Thyroid gland (tissue), 4 donors: ENCODE data around the gene TAS2R38. TPM values are rescaled to one million over a fixed set of nuclear protein-coding genes. Genes with fewer than 3 reads are reported as not detected.

Experiments
- DNase-seq, 2 donors: peaks; one replicate each; pipeline ENCODE4 v3.0.0-alpha.2; 2019
- H3K27ac ChIP-seq, 3 donors: fragments of 200-600 bp; sonication (generic); 1 replicate in 2 of 3; 2 replicates in 1 of 3; pipeline ENCODE4 v1.5.1; 2016 to 2019; ENCODE audit warnings: mild to moderate bottlenecking in 1 of 3, moderate library complexity in 1 of 3
- H3K27me3 ChIP-seq: fragments of 200-600 bp; sonication (generic); one replicate; pipeline ENCODE4 v1.5.1; 2019
- H3K36me3 ChIP-seq, 2 donors: fragments of 200-600 bp; sonication (generic); one replicate each; pipeline ENCODE4 v1.5.1; 2016 to 2019
- H3K4me1 ChIP-seq, 2 donors: fragments of 200-600 bp; sonication (generic); one replicate each; pipeline ENCODE4 v1.5.1; 2017 to 2019
- H3K4me3 ChIP-seq, 3 donors: fragments of 200-600 bp; sonication (generic); replicated peaks in 1 of 3; 1 replicate in 2 of 3; 2 replicates in 1 of 3; pipeline ENCODE4 v1.5.1; 2016; ENCODE audit warnings: mild to moderate bottlenecking in 1 of 3
- H3K9me3 ChIP-seq: fragments of 200-600 bp; sonication (generic); one replicate; pipeline ENCODE4 v1.5.1; 2017
- POLR2A ChIP-seq, 2 donors: fragments of 450-650 bp; IDR thresholded peaks; one replicate each; pipeline ENCODE4 v1.6.1; 2017; ENCODE audit warnings: antibody characterized with exemption in 2 of 2, mild to moderate bottlenecking in 2 of 2, moderate library complexity in 1 of 2
- WGBS, 2 donors: methylation state at CpG; one replicate each; pipeline ENCODE4 v1.1.5; 2017; 5-methylcytosine and 5-hydroxymethylcytosine counted together
- intact Hi-C: fragments of 100-400 bp; cut with DNase I; formaldehyde crosslinking; loops from one replicate; pipeline ENCODE4 v1.15.1; 2023
- total RNA-seq, 4 donors: library from RNA; depleted of rRNA; stranded (reverse); fragments of >200 nt; gene quantifications; one replicate each; pipeline ENCODE4 v1.2.3, GENCODE V29; 2016
- TF ChIP-seq, protein P1 (sequence below), 6 experiments: fragments of 200-600 bp in 3 of 6; fragments of 450-650 bp in 3 of 6; sonication (generic) in 3 of 6; IDR thresholded peaks; one replicate each; pipeline ENCODE4 v1.5.1; 2016 to 2019; ENCODE audit warnings: antibody characterized with exemption in 6 of 6, mild to moderate bottlenecking in 2 of 6, inconsistent platforms in 1 of 6, moderate library complexity in 1 of 6

TAS2R38 gene
- total RNA-seq, 4 donors from 2014 or later: not detected

GRCh38 chr7:142009187-142009586, 35.6 kb upstream of the TAS2R38 start:
- H3K4me1 ChIP-seq: no peaks in the 10 kb centered on the region
- no peaks in the 10 kb centered on the region for H3K9me3 ChIP-seq
- 96 to 100% methylated on average over 1 of the region's 1 CpG for WGBS, 2 donors
- intact Hi-C loops: no loop called here
- H3K27ac ChIP-seq: no peak overlapping the region
- no peak overlapping the region for H3K4me3 ChIP-seq
- no peaks in the 10 kb centered on the region for H3K36me3 ChIP-seq
- TF ChIP-seq, protein P1, sequence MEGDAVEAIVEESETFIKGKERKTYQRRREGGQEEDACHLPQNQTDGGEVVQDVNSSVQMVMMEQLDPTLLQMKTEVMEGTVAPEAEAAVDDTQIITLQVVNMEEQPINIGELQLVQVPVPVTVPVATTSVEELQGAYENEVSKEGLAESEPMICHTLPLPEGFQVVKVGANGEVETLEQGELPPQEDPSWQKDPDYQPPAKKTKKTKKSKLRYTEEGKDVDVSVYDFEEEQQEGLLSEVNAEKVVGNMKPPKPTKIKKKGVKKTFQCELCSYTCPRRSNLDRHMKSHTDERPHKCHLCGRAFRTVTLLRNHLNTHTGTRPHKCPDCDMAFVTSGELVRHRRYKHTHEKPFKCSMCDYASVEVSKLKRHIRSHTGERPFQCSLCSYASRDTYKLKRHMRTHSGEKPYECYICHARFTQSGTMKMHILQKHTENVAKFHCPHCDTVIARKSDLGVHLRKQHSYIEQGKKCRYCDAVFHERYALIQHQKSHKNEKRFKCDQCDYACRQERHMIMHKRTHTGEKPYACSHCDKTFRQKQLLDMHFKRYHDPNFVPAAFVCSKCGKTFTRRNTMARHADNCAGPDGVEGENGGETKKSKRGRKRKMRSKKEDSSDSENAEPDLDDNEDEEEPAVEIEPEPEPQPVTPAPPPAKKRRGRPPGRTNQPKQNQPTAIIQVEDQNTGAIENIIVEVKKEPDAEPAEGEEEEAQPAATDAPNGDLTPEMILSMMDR (IDR thresholded peaks at IDR 0.05): no peak
- TF ChIP-seq POLR2A (IDR thresholded peaks at IDR 0.05): no peak
- H3K27me3 ChIP-seq: no peaks in the 10 kb centered on the region
- no peak for DNase-seq

GRCh38 chr7:142006577-142006976, 33.0 kb upstream of the TAS2R38 start:
- Histone ChIP-seq H3K9me3 (no peaks in the 10 kb centered on the region), H3K27me3 (no peaks in the 10 kb centered on the region), H3K27ac (no peak overlapping the region), H3K4me3 (no peak overlapping the region), H3K4me1 (no peaks in the 10 kb centered on the region), H3K36me3 (no peaks in the 10 kb centered on the region)
- no peak for DNase-seq
- TF ChIP-seq POLR2A (IDR thresholded peaks at IDR 0.05): no peak
- TF ChIP-seq, protein P1 (IDR thresholded peaks at IDR 0.05): no peak
- intact Hi-C loops: no loop called here
- WGBS, 2 donors: 97 to 99% methylated on average over 2 of the region's 2 CpGs

GRCh38 chr7:142002179-142002578, 28.6 kb upstream of the TAS2R38 start:
- Histone ChIP-seq H3K36me3 (no peaks in the 10 kb centered on the region), H3K4me1 (no peaks in the 10 kb centered on the region), H3K9me3 (no peaks in the 10 kb centered on the region), H3K27ac (no peak overlapping the region), H3K27me3 (no peaks in the 10 kb centered on the region), H3K4me3 (no peak overlapping the region)
- TF ChIP-seq POLR2A (IDR thresholded peaks at IDR 0.05): no peak
- TF ChIP-seq, protein P1 (IDR thresholded peaks at IDR 0.05): no peak
- intact Hi-C loops: no loop called here
- 91 to 92% methylated on average over 1 of the region's 1 CpG for WGBS, 2 donors
- no peak for DNase-seq

GRCh38 chr7:142001163-142001874, 27.7 kb upstream of the TAS2R38 start:
- TF ChIP-seq, protein P1 (IDR thresholded peaks at IDR 0.05): no peak
- TF ChIP-seq POLR2A (IDR thresholded peaks at IDR 0.05): no peak
- Histone ChIP-seq H3K36me3 (no peaks in the 10 kb centered on the region), H3K27ac (no peak overlapping the region), H3K4me3 (no peak overlapping the region), H3K4me1 (no peaks in the 10 kb centered on the region), H3K9me3 (no peaks in the 10 kb centered on the region), H3K27me3 (no peaks in the 10 kb centered on the region)
- intact Hi-C loops: no loop called here
- no peak for DNase-seq
- WGBS, 2 donors: 76 to 84% methylated on average over 4 of the region's 4 CpGs

- no peaks in the 10 kb centered on the region for H3K27me3 ChIP-seq
- no peak overlapping the region for H3K4me3 ChIP-seq
- no peaks in the 10 kb centered on the region for H3K4me1 ChIP-seq
- no peaks in the 10 kb centered on the region for H3K36me3 ChIP-seq
- no peak overlapping the region for H3K27ac ChIP-seq
- no peak for DNase-seq
- intact Hi-C loops: no loop called here
- WGBS, 2 donors: 92 to 98% methylated on average over 3 of the region's 3 CpGs
- H3K9me3 ChIP-seq: no peaks in the 10 kb centered on the region
- TF ChIP-seq, protein P1 (IDR thresholded peaks at IDR 0.05): no peak
- no peak for TF ChIP-seq POLR2A (IDR thresholded peaks at IDR 0.05)
These were observed 26.7 kb upstream of the TAS2R38 start for GRCh38 chr7:142000244-142000643.
